8988T (cell line): Measurements from ENCODE around the gene FAM72A.
"Not testable (repeated sequence)": the region's sequence is repeated elsewhere in the genome, so short reads cannot be mapped to it uniquely, and the experiment has no call there.

Source experiments
- DNase-seq: peaks from one replicate; pipeline ENCODE4 v3.0.0; 2011

Gene FAM72A

DNA sequence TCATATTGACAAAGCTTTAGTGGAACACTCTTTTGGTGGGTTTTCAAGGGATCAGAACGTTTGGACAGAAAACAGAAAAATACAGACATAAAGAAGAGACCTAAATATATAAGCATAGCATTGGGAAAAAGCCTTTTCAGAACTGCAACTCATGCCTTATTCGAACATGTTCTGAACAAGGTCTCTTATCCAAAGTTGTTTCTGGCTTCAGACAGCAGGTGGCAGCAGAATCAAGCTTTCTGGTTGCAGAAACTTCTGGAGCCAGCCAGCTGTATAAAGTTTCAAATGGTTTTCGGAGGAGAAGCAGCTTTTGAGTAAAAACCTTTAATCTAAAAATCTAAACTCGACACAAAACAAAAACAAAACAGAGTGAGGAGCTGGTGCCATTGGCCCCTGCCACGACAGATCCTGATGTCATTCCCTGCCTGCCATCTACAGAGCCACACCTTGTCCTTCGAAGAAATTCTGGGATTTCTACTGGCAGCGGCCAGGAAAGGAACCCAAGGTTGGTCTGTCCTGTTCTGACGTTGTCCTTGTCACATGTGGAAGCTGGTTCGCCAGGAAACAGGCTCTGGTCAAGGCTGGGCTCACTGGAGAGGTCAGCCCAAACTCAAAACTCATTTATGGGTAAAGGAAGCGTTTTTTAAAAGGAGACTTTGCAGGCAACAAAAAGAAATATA, 35.1 kb downstream of the FAM72A start:
- not testable (repeated sequence) for DNase-seq

GRCh38 chr1:206145771-206146290, 56.8 kb downstream of the FAM72A start:
- DNase-seq = no peak

- DNase-seq = no peak
Observed at GRCh38 chr1:206144605-206145004, 58.0 kb downstream of the FAM72A start.

GRCh38 chr1:206143537-206144172, 59.0 kb downstream of the FAM72A start:
- no peak for DNase-seq

DNA sequence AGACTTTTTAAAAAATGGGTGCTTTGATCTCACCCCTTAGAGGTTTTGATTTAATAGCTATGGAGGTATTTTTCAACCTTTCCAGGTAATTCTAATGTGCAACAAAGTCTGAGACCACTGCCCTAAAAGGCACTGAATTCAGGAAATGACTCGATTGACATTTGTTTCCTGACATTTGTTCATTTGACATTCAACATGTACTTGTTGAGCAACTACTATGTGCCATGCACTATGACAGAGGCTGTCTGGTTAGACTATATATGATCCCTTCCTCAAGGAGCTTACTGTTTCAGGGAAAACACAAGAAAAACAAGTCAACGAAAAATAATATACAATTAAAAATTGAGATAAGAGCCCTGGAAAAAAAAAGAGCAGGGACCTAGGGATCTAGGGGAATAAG, 59.9 kb downstream of the FAM72A start:
- DNase-seq = no peak

DNA sequence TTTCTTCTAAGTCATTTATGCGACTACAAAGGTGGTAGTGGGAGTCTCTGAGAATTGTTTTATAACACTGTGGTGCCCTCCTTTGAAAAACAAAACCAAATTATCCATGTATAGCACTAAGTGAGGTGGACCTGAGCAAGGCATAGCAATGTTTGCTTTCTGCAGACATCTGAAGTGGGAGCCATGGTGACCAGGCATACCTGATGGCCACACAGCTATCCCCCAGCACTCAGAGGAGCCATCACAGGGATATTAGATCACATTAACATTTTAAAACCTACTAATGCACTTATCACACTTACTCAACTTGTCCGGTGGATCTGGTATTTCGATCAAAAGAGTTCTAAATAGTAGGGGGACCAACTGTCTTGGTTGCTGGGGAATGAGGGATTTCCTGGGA, 60.6 kb downstream of the FAM72A start:
- no peak for DNase-seq

DNA sequence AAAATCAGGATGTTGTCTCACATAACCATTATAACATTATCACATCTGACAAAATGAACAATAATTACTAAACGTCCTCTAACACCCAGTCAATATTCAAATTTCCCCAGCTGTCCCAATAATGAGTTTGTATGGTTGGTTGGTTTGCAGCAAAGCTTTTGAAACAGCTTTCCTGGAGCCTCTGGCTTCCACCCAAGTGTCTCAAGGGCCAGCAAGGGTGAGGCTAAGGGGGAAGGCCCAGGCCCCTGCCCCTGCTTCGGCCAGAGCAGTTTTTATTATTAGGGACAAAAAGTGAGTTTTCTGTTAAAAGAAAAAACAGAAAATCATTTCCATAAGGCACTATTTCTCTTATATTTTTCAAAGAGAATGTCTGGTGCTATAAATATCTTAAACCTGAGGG, 66.4 kb downstream of the FAM72A start:
- no peak for DNase-seq
